Measurements from ENCODE around the gene SEPTIN5.

Gene SEPTIN5

GRCh38 chr22:19733755-19734154, 19.5 kb downstream of the SEPTIN5 start:
- DNase-seq (ENCODE audit: low read depth in 2 of 2) = no peak

- DNase-seq (ENCODE audit: low read depth in 2 of 2) = no peak
Measured at GRCh38 chr22:19734163-19734562, 19.9 kb downstream of the SEPTIN5 start.

- DNase-seq (ENCODE audit: low read depth in 2 of 2) = no peak
Measured at GRCh38 chr22:19734837-19735382, 20.6 kb downstream of the SEPTIN5 start.

GRCh38 chr22:19735665-19736510, 21.6 kb downstream of the SEPTIN5 start:
- no peak for DNase-seq (ENCODE audit: low read depth in 2 of 2)

- no peak for DNase-seq (ENCODE audit: low read depth in 2 of 2)
Measured at GRCh38 chr22:19737846-19738663, 23.8 kb downstream of the SEPTIN5 start.

GRCh38 chr22:19738664-19739447, 24.6 kb downstream of the SEPTIN5 start:
- DNase-seq (ENCODE audit: low read depth in 2 of 2) = no peak

GRCh38 chr22:19739448-19739895, 25.2 kb downstream of the SEPTIN5 start:
- DNase-seq (ENCODE audit: low read depth in 2 of 2) = no peak

GRCh38 chr22:19739911-19740449, 25.7 kb downstream of the SEPTIN5 start:
- no peak for DNase-seq (ENCODE audit: low read depth in 2 of 2)

GRCh38 chr22:19740586-19740985, 26.3 kb downstream of the SEPTIN5 start:
- no peak for DNase-seq (ENCODE audit: low read depth in 2 of 2)

- no peak for DNase-seq (ENCODE audit: low read depth in 2 of 2)
Measured at GRCh38 chr22:19741053-19741452, 26.8 kb downstream of the SEPTIN5 start.

- DNase-seq (ENCODE audit: low read depth in 2 of 2) = no peak
Measured at GRCh38 chr22:19742160-19743066, 28.1 kb downstream of the SEPTIN5 start.

- DNase-seq (ENCODE audit: low read depth in 2 of 2) = no peak
Measured at GRCh38 chr22:19743081-19743480, 28.8 kb downstream of the SEPTIN5 start.

GRCh38 chr22:19743651-19744050, 29.3 kb downstream of the SEPTIN5 start:
- no peak for DNase-seq (ENCODE audit: low read depth in 2 of 2)

GRCh38 chr22:19744350-19745006, 30.2 kb downstream of the SEPTIN5 start:
- DNase-seq (ENCODE audit: low read depth in 2 of 2) = no peak

GRCh38 chr22:19745155-19746101, 31.1 kb downstream of the SEPTIN5 start:
- DNase-seq (ENCODE audit: low read depth in 2 of 2) = no peak

GRCh38 chr22:19746726-19747125, 32.4 kb downstream of the SEPTIN5 start:
- no peak for DNase-seq (ENCODE audit: low read depth in 2 of 2)

GRCh38 chr22:19747551-19747950, 33.2 kb downstream of the SEPTIN5 start:
- no peak for DNase-seq (ENCODE audit: low read depth in 2 of 2)

- DNase-seq (ENCODE audit: low read depth in 2 of 2) = no peak
Measured at GRCh38 chr22:19748139-19748538, 33.8 kb downstream of the SEPTIN5 start.

All from activated CD4-positive, alpha-beta T cell treated with anti-CD3 and anti-CD28 coated beads for 24 hours (primary cell).